GM11168 (cell line): Measurements from ENCODE around the gene PPP2R3B.
"Not testable (repeated sequence)": the region's sequence is repeated elsewhere in the genome, so short reads cannot be mapped to it uniquely, and the experiment has no call there.

Experiments
- in situ Hi-C: fragments of 300-500 bp; cut with MboI; formaldehyde crosslinking; loops from one replicate; pipeline ENCODE4 v1.12.0; 2022; ENCODE audit warnings: low sequenced_read_pairs; ENCODE audit not compliant: unreplicated experiment

The PPP2R3B gene

GRCh38 chrX:386768-387575 is at the start of gene PPP2R3B:
PPP2R3B (minus strand) TSS chrX:386907; CDS start chrX:386691, 216 bp downstream.
- in situ Hi-C loops = no loop called here

- in situ Hi-C loops = no loop called here
Measured at GRCh38 chrX:435536-436122, 48.9 kb upstream of the PPP2R3B start.

GRCh38 chrX:434946-435345 is 48.2 kb upstream of the PPP2R3B start:
- in situ Hi-C loops = no loop called here

- in situ Hi-C loops = no loop called here
Measured at GRCh38 chrX:433771-434170, 47.1 kb upstream of the PPP2R3B start.

- in situ Hi-C loops = not testable (repeated sequence)
Measured at GRCh38 chrX:432666-433065, 46.0 kb upstream of the PPP2R3B start.

- in situ Hi-C loops = no loop called here
Measured at GRCh38 chrX:431492-432111, 44.9 kb upstream of the PPP2R3B start.

GRCh38 chrX:431056-431455 is 44.3 kb upstream of the PPP2R3B start:
- in situ Hi-C loops = no loop called here

- in situ Hi-C loops = no loop called here
Measured at GRCh38 chrX:429266-429825, 42.6 kb upstream of the PPP2R3B start.

- in situ Hi-C loops = no loop called here
Measured at GRCh38 chrX:427812-428725, 41.4 kb upstream of the PPP2R3B start.

- in situ Hi-C loops = no loop called here
Measured at GRCh38 chrX:426881-427280, 40.2 kb upstream of the PPP2R3B start.

GRCh38 chrX:425056-425455 is 38.3 kb upstream of the PPP2R3B start:
- in situ Hi-C loops = no loop called here

GRCh38 chrX:421646-422391 is 35.1 kb upstream of the PPP2R3B start:
- in situ Hi-C loops = no loop called here

GRCh38 chrX:420496-421223 is 34.0 kb upstream of the PPP2R3B start:
- in situ Hi-C loops = no loop called here

GRCh38 chrX:418927-419729 is 32.4 kb upstream of the PPP2R3B start:
- in situ Hi-C loops = no loop called here

GRCh38 chrX:415498-415897 is 28.8 kb upstream of the PPP2R3B start:
- in situ Hi-C loops = not testable (repeated sequence)

- in situ Hi-C loops = no loop called here
Measured at GRCh38 chrX:413322-414201, 26.9 kb upstream of the PPP2R3B start.

- in situ Hi-C loops = no loop called here
Measured at GRCh38 chrX:410296-410695, 23.6 kb upstream of the PPP2R3B start.
